ENCODE measurements around the gene RAB31. TPM values are rescaled to one million over a fixed set of nuclear protein-coding genes. Genes with fewer than 3 reads are reported as not detected.

Gene RAB31
- polyA plus RNA-seq, 1 of the 3 experiments (the other 2 are of a cell fraction): 23.0 TPM

GRCh38 chr18:9735879-9736278 is 27.8 kb downstream of the RAB31 start:
- no peak overlapping the region for H3K4me3 ChIP-seq (ENCODE audit: low read depth in 2 of 2, low read length in 1 of 2)
- no peak for DNase-seq
- peaks cover 0 to 12% of the 10 kb centered on the region in 2 experiments for H3K36me3 ChIP-seq (replicated peaks in 1 of 2; ENCODE audit: control insufficient read depth in 1 of 2, insufficient read depth in 2 of 2, low read length in 1 of 2)
- ChIA-PET POLR2A (no interaction called here), CTCF (interaction anchor here (0.8 kb wide), 1 partner anchor 123 kb away, joined by 3 read pairs; no protein-coding TSS in a partner anchor)
- no peaks in the 10 kb centered on the region for H4K20me1 ChIP-seq (ENCODE audit: insufficient read depth)
- peaks cover 17 to 21% of the 10 kb centered on the region in 2 experiments; a peak in 3 of 4 replicates for H3K4me1 ChIP-seq (ENCODE audit: control insufficient read depth in 1 of 2, insufficient read depth in 2 of 2, low read depth in 1 of 2, low read length in 1 of 2)
- no peak overlapping the region for H3K27ac ChIP-seq (ENCODE audit: low read depth in 2 of 2, low read length in 1 of 2)
- H2AFZ ChIP-seq (ENCODE audit: low read depth): no peak overlapping the region
- H3K4me2 ChIP-seq: no peak overlapping the region
- peaks cover 33% of the 10 kb centered on the region for H3K79me2 ChIP-seq (ENCODE audit: insufficient read depth)
- no peak for TF ChIP-seq MAX (IDR thresholded peaks at IDR 0.05; ENCODE audit: low read depth)
- TF ChIP-seq YY1 (IDR thresholded peaks at IDR 0.05; ENCODE audit: low read depth): no peak
- TF ChIP-seq, protein P1, sequence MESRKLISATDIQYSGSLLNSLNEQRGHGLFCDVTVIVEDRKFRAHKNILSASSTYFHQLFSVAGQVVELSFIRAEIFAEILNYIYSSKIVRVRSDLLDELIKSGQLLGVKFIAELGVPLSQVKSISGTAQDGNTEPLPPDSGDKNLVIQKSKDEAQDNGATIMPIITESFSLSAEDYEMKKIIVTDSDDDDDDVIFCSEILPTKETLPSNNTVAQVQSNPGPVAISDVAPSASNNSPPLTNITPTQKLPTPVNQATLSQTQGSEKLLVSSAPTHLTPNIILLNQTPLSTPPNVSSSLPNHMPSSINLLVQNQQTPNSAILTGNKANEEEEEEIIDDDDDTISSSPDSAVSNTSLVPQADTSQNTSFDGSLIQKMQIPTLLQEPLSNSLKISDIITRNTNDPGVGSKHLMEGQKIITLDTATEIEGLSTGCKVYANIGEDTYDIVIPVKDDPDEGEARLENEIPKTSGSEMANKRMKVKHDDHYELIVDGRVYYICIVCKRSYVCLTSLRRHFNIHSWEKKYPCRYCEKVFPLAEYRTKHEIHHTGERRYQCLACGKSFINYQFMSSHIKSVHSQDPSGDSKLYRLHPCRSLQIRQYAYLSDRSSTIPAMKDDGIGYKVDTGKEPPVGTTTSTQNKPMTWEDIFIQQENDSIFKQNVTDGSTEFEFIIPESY (IDR thresholded peaks at IDR 0.05; ENCODE audit: borderline replicate concordance, low read depth): no peak
- no peak for TF ChIP-seq SIN3A (IDR thresholded peaks at IDR 0.05; ENCODE audit: borderline replicate concordance, low read depth, low read length)
- TF ChIP-seq, protein P2, sequence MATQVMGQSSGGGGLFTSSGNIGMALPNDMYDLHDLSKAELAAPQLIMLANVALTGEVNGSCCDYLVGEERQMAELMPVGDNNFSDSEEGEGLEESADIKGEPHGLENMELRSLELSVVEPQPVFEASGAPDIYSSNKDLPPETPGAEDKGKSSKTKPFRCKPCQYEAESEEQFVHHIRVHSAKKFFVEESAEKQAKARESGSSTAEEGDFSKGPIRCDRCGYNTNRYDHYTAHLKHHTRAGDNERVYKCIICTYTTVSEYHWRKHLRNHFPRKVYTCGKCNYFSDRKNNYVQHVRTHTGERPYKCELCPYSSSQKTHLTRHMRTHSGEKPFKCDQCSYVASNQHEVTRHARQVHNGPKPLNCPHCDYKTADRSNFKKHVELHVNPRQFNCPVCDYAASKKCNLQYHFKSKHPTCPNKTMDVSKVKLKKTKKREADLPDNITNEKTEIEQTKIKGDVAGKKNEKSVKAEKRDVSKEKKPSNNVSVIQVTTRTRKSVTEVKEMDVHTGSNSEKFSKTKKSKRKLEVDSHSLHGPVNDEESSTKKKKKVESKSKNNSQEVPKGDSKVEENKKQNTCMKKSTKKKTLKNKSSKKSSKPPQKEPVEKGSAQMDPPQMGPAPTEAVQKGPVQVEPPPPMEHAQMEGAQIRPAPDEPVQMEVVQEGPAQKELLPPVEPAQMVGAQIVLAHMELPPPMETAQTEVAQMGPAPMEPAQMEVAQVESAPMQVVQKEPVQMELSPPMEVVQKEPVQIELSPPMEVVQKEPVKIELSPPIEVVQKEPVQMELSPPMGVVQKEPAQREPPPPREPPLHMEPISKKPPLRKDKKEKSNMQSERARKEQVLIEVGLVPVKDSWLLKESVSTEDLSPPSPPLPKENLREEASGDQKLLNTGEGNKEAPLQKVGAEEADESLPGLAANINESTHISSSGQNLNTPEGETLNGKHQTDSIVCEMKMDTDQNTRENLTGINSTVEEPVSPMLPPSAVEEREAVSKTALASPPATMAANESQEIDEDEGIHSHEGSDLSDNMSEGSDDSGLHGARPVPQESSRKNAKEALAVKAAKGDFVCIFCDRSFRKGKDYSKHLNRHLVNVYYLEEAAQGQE (IDR thresholded peaks at IDR 0.05; ENCODE audit: low read depth, low read length): no peak
- no peak for TF ChIP-seq CTCF (IDR thresholded peaks at IDR 0.05)
- no peak for TF ChIP-seq NFIC (IDR thresholded peaks at IDR 0.05; ENCODE audit: borderline replicate concordance)
- TF ChIP-seq MEF2A (IDR thresholded peaks at IDR 0.05; ENCODE audit: borderline replicate concordance, low read depth): no peak
- TF ChIP-seq, protein P3, sequence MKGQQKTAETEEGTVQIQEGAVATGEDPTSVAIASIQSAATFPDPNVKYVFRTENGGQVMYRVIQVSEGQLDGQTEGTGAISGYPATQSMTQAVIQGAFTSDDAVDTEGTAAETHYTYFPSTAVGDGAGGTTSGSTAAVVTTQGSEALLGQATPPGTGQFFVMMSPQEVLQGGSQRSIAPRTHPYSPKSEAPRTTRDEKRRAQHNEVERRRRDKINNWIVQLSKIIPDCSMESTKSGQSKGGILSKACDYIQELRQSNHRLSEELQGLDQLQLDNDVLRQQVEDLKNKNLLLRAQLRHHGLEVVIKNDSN (IDR thresholded peaks at IDR 0.05; ENCODE audit: borderline replicate concordance, low read depth): no peak
- TF ChIP-seq EZH2phosphoT487 (IDR thresholded peaks at IDR 0.05; ENCODE audit: borderline replicate concordance, low read depth): no peak
- TF ChIP-seq TCF12 (IDR thresholded peaks at IDR 0.05): no peak
- no peak for TF ChIP-seq NRF1 (IDR thresholded peaks at IDR 0.05; ENCODE audit: low read depth, low read length)
- no peak for TF ChIP-seq TEAD4 (IDR thresholded peaks at IDR 0.05; ENCODE audit: borderline replicate concordance, insufficient read depth)
- no peaks in the 10 kb centered on the region for H3K27me3 ChIP-seq (ENCODE audit: insufficient read depth)
- H3K9ac ChIP-seq: no peak overlapping the region
- no peaks in the 10 kb centered on the region for H3K9me2 ChIP-seq
- H3K9me3 ChIP-seq: no peaks in the 10 kb centered on the region
- H3F3A ChIP-seq (replicated peaks; ENCODE audit: insufficient read depth): peaks cover 7% of the 10 kb centered on the region
- WGBS (ENCODE audit: low lambda C conversion rate): 83% methylated on average over 4 of the region's 4 CpGs

All from SK-N-SH (cell line).